ENCODE results near the gene ALDH1L1. TPM values are rescaled to one million over a fixed set of nuclear protein-coding genes. Genes with fewer than 3 reads are reported as not detected.

The ALDH1L1 gene
- total RNA-seq, 1 donor from 2014 or later = 1.0 TPM

DNA sequence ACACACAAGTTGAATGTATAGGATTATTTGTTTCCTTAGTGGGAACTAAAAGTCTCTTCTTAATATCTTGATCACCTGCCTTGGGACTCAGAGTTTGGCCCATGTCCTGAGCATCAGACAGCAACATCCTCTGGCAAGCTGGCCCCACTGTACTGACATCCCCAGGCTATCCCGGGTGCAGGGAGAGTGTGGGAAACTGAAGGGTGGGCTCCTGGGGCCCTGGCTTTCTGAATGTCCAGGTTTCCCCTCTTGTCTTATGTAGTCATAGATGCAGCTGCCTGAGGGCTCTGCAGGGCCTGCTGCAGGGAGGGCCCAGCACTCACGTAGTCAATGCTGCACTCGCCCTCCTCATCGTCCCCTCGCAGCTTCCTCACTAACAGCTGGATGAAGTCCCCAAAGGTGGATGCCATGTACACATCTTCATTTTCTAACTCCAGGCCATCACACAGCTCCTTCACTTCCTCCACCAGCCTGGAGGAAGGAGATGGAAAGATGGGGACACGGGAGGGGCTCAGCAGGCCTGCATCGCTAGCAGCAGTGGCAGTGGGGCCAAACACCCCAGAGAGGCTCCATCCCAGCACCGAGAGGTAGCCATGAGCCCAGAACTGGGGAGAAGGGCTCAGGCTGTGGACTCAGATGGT is 42.8 kb downstream of the ALDH1L1 start:
- no peak for DNase-seq (ENCODE audit: low read depth)
- no peaks in the 10 kb centered on the region for H3K36me3 ChIP-seq (ENCODE audit: control insufficient read depth, insufficient read depth, low read length)
- peaks cover 4% of the 10 kb centered on the region for H3K27me3 ChIP-seq (ENCODE audit: control insufficient read depth, insufficient read depth, low read length)
- no peak for TF ChIP-seq CTCF (IDR thresholded peaks at IDR 0.05; ENCODE audit: insufficient read depth, low read length, poor library complexity, severe bottlenecking)
- no peak overlapping the region for H3K4me3 ChIP-seq (ENCODE audit: low read depth, low read length)

- Histone ChIP-seq H3K36me3 (ENCODE audit: control insufficient read depth, insufficient read depth, low read length) (no peaks in the 10 kb centered on the region), H3K27me3 (ENCODE audit: control insufficient read depth, insufficient read depth, low read length) (peaks cover 10% of the 10 kb centered on the region), H3K4me3 (ENCODE audit: low read depth, low read length) (no peak overlapping the region)
- no peak for TF ChIP-seq CTCF (IDR thresholded peaks at IDR 0.05; ENCODE audit: insufficient read depth, low read length, poor library complexity, severe bottlenecking)
- no peak for DNase-seq (ENCODE audit: low read depth)
Observed at GRCh38 chr3:126136428-126137220, 43.8 kb downstream of the ALDH1L1 start.

GRCh38 chr3:126135406-126136076 is 44.8 kb downstream of the ALDH1L1 start:
- TF ChIP-seq CTCF (IDR thresholded peaks at IDR 0.05; ENCODE audit: insufficient read depth, low read length, poor library complexity, severe bottlenecking) = no peak
- Histone ChIP-seq H3K27me3 (ENCODE audit: control insufficient read depth, insufficient read depth, low read length) (peaks cover 10% of the 10 kb centered on the region), H3K4me3 (ENCODE audit: low read depth, low read length) (no peak overlapping the region), H3K36me3 (ENCODE audit: control insufficient read depth, insufficient read depth, low read length) (no peaks in the 10 kb centered on the region)
- DNase-seq (ENCODE audit: low read depth) = no peak

GRCh38 chr3:126135071-126135405 is 45.3 kb downstream of the ALDH1L1 start:
- no peak for DNase-seq (ENCODE audit: low read depth)
- no peak overlapping the region for H3K4me3 ChIP-seq (ENCODE audit: low read depth, low read length)
- TF ChIP-seq CTCF (IDR thresholded peaks at IDR 0.05; ENCODE audit: insufficient read depth, low read length, poor library complexity, severe bottlenecking) = no peak
- H3K36me3 ChIP-seq (ENCODE audit: control insufficient read depth, insufficient read depth, low read length) = no peaks in the 10 kb centered on the region
- peaks cover 10% of the 10 kb centered on the region for H3K27me3 ChIP-seq (ENCODE audit: control insufficient read depth, insufficient read depth, low read length)

GRCh38 chr3:126134219-126134975 is 46.0 kb downstream of the ALDH1L1 start:
- Histone ChIP-seq H3K36me3 (ENCODE audit: control insufficient read depth, insufficient read depth, low read length) (no peaks in the 10 kb centered on the region), H3K27me3 (ENCODE audit: control insufficient read depth, insufficient read depth, low read length) (peaks cover 10% of the 10 kb centered on the region), H3K4me3 (ENCODE audit: low read depth, low read length) (no peak overlapping the region)
- DNase-seq (ENCODE audit: low read depth) = no peak
- TF ChIP-seq CTCF (IDR thresholded peaks at IDR 0.05; ENCODE audit: insufficient read depth, low read length, poor library complexity, severe bottlenecking) = peak; percentile 82

Measured in kidney epithelial cell (primary cell).